Osteoblast (primary cell): ENCODE data around the gene WTIP. TPM values are rescaled to one million over a fixed set of nuclear protein-coding genes. Genes with fewer than 3 reads are reported as not detected.

ENCODE experiments used
- DNase-seq: peaks from one replicate; pipeline ENCODE4 v3.0.0; 2011; ENCODE audit warnings: low spot score, mixed read lengths; ENCODE audit not compliant: insufficient read length; ENCODE audit errors: missing footprints
- H2AFZ ChIP-seq: 2 replicates; pipeline ENCODE4 v1.6.0; 2011; ENCODE audit warnings: mild to moderate bottlenecking, low read length
- H3K27ac ChIP-seq: 2 replicates; pipeline ENCODE4 v1.5.1; 2011; ENCODE audit warnings: mild to moderate bottlenecking, low read depth, low read length, moderate library complexity
- H3K27me3 ChIP-seq: 2 replicates; pipeline ENCODE4 v1.6.0; 2012; ENCODE audit warnings: mild to moderate bottlenecking, control low read depth, inconsistent platforms, low read length, moderate library complexity; ENCODE audit not compliant: insufficient read depth
- H3K36me3 ChIP-seq: 2 replicates; pipeline ENCODE4 v1.5.1; 2011; ENCODE audit warnings: mild to moderate bottlenecking, low read length, control low read depth, moderate library complexity; ENCODE audit not compliant: insufficient read depth
- H3K4me1 ChIP-seq: 2 replicates; pipeline ENCODE4 v1.5.1; 2011; ENCODE audit warnings: mild to moderate bottlenecking, low read length, control low read depth, moderate library complexity; ENCODE audit not compliant: insufficient read depth
- H3K4me2 ChIP-seq: 2 replicates; pipeline ENCODE4 v1.6.0; 2011; ENCODE audit warnings: mild to moderate bottlenecking, low read length; ENCODE audit not compliant: insufficient read depth
- H3K4me3 ChIP-seq: fragments of 200-600 bp; sonication (generic); 3 replicates; pipeline ENCODE4 v1.5.1; 2012; ENCODE audit warnings: mild to moderate bottlenecking, low read length, inconsistent platforms; ENCODE audit not compliant: insufficient read depth
- H3K79me2 ChIP-seq: 2 replicates; pipeline ENCODE4 v1.6.0; 2012; ENCODE audit warnings: mild to moderate bottlenecking, low read length, control low read depth, inconsistent platforms; ENCODE audit not compliant: insufficient read depth
- H3K9me3 ChIP-seq: 2 replicates; pipeline ENCODE4 v1.5.1; 2011; ENCODE audit warnings: low read depth, low read length, control low read depth
- H4K20me1 ChIP-seq: 2 replicates; pipeline ENCODE4 v1.6.0; 2012; ENCODE audit warnings: mild to moderate bottlenecking, low read length, control low read depth; ENCODE audit not compliant: insufficient read depth
- CTCF ChIP-seq: IDR thresholded peaks from 2 replicates; pipeline ENCODE4 v1.5.1; 2011; ENCODE audit warnings: mild to moderate bottlenecking, low read depth, low read length, moderate library complexity; ENCODE audit errors: extremely low read depth
- total RNA-seq: library from RNA; depleted of rRNA; stranded (reverse); fragments of >200 nt; gene quantifications from 2 replicates; pipeline ENCODE4 v1.2.3, GENCODE V29; 2012

The WTIP gene
- total RNA-seq, 1 donor: 38.7 TPM

- no peaks in the 10 kb centered on the region for H3K4me1 ChIP-seq
- no peaks in the 10 kb centered on the region for H3K36me3 ChIP-seq
- H3K27me3 ChIP-seq: no peaks in the 10 kb centered on the region
- H3K79me2 ChIP-seq: no peaks in the 10 kb centered on the region
- no peak overlapping the region for H3K27ac ChIP-seq
- no peak overlapping the region for H3K4me2 ChIP-seq
- peaks cover 12% of the 10 kb centered on the region for H4K20me1 ChIP-seq
- TF ChIP-seq CTCF: no peak
- H2AFZ ChIP-seq: no peak overlapping the region
- no peak overlapping the region for H3K4me3 ChIP-seq
- no peaks in the 10 kb centered on the region for H3K9me3 ChIP-seq
- no peak for DNase-seq
These were observed 22.8 kb downstream of the WTIP start for GRCh38 chr19:34504273-34504808.

GRCh38 chr19:34504809-34505291 lies 23.3 kb downstream of the WTIP start:
- H2AFZ ChIP-seq: no peak overlapping the region
- no peak for TF ChIP-seq CTCF
- peaks cover 12% of the 10 kb centered on the region for H4K20me1 ChIP-seq
- H3K79me2 ChIP-seq: no peaks in the 10 kb centered on the region
- no peaks in the 10 kb centered on the region for H3K27me3 ChIP-seq
- H3K4me2 ChIP-seq: no peak overlapping the region
- no peaks in the 10 kb centered on the region for H3K36me3 ChIP-seq
- no peaks in the 10 kb centered on the region for H3K4me1 ChIP-seq
- H3K4me3 ChIP-seq: no peak overlapping the region
- DNase-seq: peak; percentile 25
- no peaks in the 10 kb centered on the region for H3K9me3 ChIP-seq
- H3K27ac ChIP-seq: no peak overlapping the region

- Histone ChIP-seq H3K27me3 (no peaks in the 10 kb centered on the region), H3K4me3 (no peak overlapping the region), H4K20me1 (peaks cover 12% of the 10 kb centered on the region), H3K36me3 (no peaks in the 10 kb centered on the region), H3K4me2 (no peak overlapping the region), H3K79me2 (no peaks in the 10 kb centered on the region), H3K4me1 (no peaks in the 10 kb centered on the region), H3K27ac (no peak overlapping the region), H2AFZ (no peak overlapping the region), H3K9me3 (no peaks in the 10 kb centered on the region)
- DNase-seq: peak; percentile 34
- no peak for TF ChIP-seq CTCF
These were observed 23.9 kb downstream of the WTIP start for GRCh38 chr19:34505321-34506025.

GRCh38 chr19:34506026-34506370 lies 24.4 kb downstream of the WTIP start:
- H3K79me2 ChIP-seq: no peaks in the 10 kb centered on the region
- H3K4me1 ChIP-seq: no peaks in the 10 kb centered on the region
- H3K27me3 ChIP-seq: no peaks in the 10 kb centered on the region
- H2AFZ ChIP-seq: no peak overlapping the region
- no peak overlapping the region for H3K4me2 ChIP-seq
- no peak overlapping the region for H3K4me3 ChIP-seq
- TF ChIP-seq CTCF: no peak
- no peaks in the 10 kb centered on the region for H3K9me3 ChIP-seq
- no peaks in the 10 kb centered on the region for H3K36me3 ChIP-seq
- H3K27ac ChIP-seq: no peak overlapping the region
- peaks cover 12% of the 10 kb centered on the region for H4K20me1 ChIP-seq
- peak; percentile 65 for DNase-seq
